ENCODE data around the gene PPP2R1B. TPM values are rescaled to one million over a fixed set of nuclear protein-coding genes. Genes with fewer than 3 reads are reported as not detected.

The PPP2R1B gene
- total and polyA plus RNA-seq, 2 of the 8 experiments (the other 6 are each of a cell fraction or from before 2014, with no cell fraction given): 25.8 to 87.0 TPM

GRCh38 chr11:111811445-111811844 lies 45.3 kb upstream of the PPP2R1B start:
- no peak for FAIRE-seq
- H2BK120ac ChIP-seq (replicated peaks; ENCODE audit: low read depth, low read length): no peak overlapping the region
- CTCF ChIA-PET (ENCODE audit: partially characterized antibody): no interaction called here

More at GRCh38 chr11:111811445-111811844, 45.3 kb upstream of the PPP2R1B start:
- Histone ChIP-seq H3K23me2 (ENCODE audit: low read depth, low read length) (no peaks in the 10 kb centered on the region), H3K9me3 (ENCODE audit: insufficient read depth in 2 of 2, low read depth in 1 of 2, low read length in 1 of 2) (no peaks in the 10 kb centered on the region), H3K9ac (replicated peaks in 1 of 4; ENCODE audit: extremely low read depth in 1 of 4, low read depth in 3 of 4, low read length in 3 of 4) (no peak overlapping the region), H3K56ac (replicated peaks; ENCODE audit: insufficient read length, low read depth, low read length) (no peak overlapping the region), H3K4ac (replicated peaks; ENCODE audit: insufficient read length, low read depth, low read length) (no peak overlapping the region), H2AFZ (ENCODE audit: low read length) (no peak overlapping the region), H2BK15ac (ENCODE audit: low read length) (no peak overlapping the region), H3K79me2 (ENCODE audit: control insufficient read depth in 1 of 2, insufficient read depth in 2 of 2, low read length in 2 of 2) (no peaks in the 10 kb centered on the region), H3K4me2 (ENCODE audit: insufficient read depth in 1 of 2, low read depth in 2 of 2, low read length in 2 of 2) (no peak overlapping the region), H3K14ac (ENCODE audit: insufficient read length) (no peak overlapping the region), H4K8ac (ENCODE audit: extremely low read depth, insufficient read depth, low read length) (no peak overlapping the region), H4K91ac (replicated peaks; ENCODE audit: insufficient read length, low read length) (no peak overlapping the region), H2BK12ac (ENCODE audit: low read depth, low read length) (no peak overlapping the region), H3K27me3 (replicated peaks in 1 of 4; ENCODE audit: control insufficient read depth in 3 of 4, extremely low read depth in 1 of 4, insufficient read depth in 3 of 4, low read length in 3 of 4) (no peaks in the 10 kb centered on the region), H3K27ac (ENCODE audit: low read depth, low read length) (no peak overlapping the region), H2BK20ac (ENCODE audit: low read length) (no peak overlapping the region), H3K4me3 (ENCODE audit: extremely low read depth in 1 of 4, insufficient read depth in 2 of 4, low read depth in 3 of 4, low read length in 4 of 4) (no peak overlapping the region), H3K4me1 (replicated peaks in 1 of 4; ENCODE audit: control insufficient read depth in 3 of 4, insufficient read depth in 4 of 4, low read length in 3 of 4) (no peaks in the 10 kb centered on the region), H3K23ac (ENCODE audit: insufficient read length) (no peak overlapping the region), H4K20me1 (replicated peaks in 1 of 2; ENCODE audit: control insufficient read depth in 1 of 2, insufficient read depth in 2 of 2, low read length in 2 of 2) (no peaks in the 10 kb centered on the region), H2BK5ac (ENCODE audit: low read depth, low read length) (no peak overlapping the region), H2AK5ac (ENCODE audit: low read depth, low read length) (no peak overlapping the region), H3K36me3 (ENCODE audit: control insufficient read depth in 2 of 4, insufficient read depth in 4 of 4, low read length in 3 of 4) (no peaks in the 10 kb centered on the region), H3K18ac (ENCODE audit: extremely low read depth, low read length) (no peak overlapping the region), H3K79me1 (ENCODE audit: low read depth, low read length) (no peaks in the 10 kb centered on the region), H4K5ac (ENCODE audit: insufficient read length, low read depth, low read length) (no peak overlapping the region)
- 92% methylated on average over 2 of the region's 2 CpGs; no CpG with 5 or more reads in 1 of the 2 experiments for WGBS, 2 experiments (ENCODE audit: extremely low coverage in 1 of 2, insufficient coverage in 1 of 2, insufficient read length in 1 of 2, insufficient replicate concordance in 2 of 2, low coverage in 1 of 2, low lambda C conversion rate in 2 of 2, missing lambda C conversion rate in 1 of 2)
- TF ChIP-seq BCL11A (IDR thresholded peaks at IDR 0.05; ENCODE audit: low read depth in 2 of 2, low read length in 2 of 2) (no peak), RBBP5 (IDR thresholded peaks at IDR 0.05; ENCODE audit: borderline replicate concordance, low read depth, low read length) (no peak), CHD2 (IDR thresholded peaks at IDR 0.05; ENCODE audit: low read length) (no peak), JUN (IDR thresholded peaks at IDR 0.05; ENCODE audit: low read depth, low read length) (no peak), BRCA1 (IDR thresholded peaks at IDR 0.05; ENCODE audit: low read depth, low read length) (no peak), CTBP2 (IDR thresholded peaks at IDR 0.05; ENCODE audit: borderline replicate concordance, insufficient read depth, insufficient read length, low read length) (no peak), MAFK (IDR thresholded peaks at IDR 0.05; ENCODE audit: low read depth, low read length) (no peak), TAF1 (IDR thresholded peaks at IDR 0.05; ENCODE audit: low read depth, low read length) (no peak), TBP (IDR thresholded peaks at IDR 0.05; ENCODE audit: low read depth, low read length) (no peak), CBX8 (IDR thresholded peaks at IDR 0.05; ENCODE audit: borderline replicate concordance, low read depth, low read length) (no peak), GABPA (IDR thresholded peaks at IDR 0.05; ENCODE audit: borderline replicate concordance, insufficient read depth, low read length) (no peak), SIN3A (conservative IDR thresholded peaks at IDR 0.05 in 1 of 2, IDR thresholded peaks at IDR 0.05 in 1 of 2; ENCODE audit: low read depth in 1 of 2, low read length in 2 of 2) (no peak)
- DNase-seq (ENCODE audit: low read depth in 1 of 2, low spot score in 2 of 2): no peak
- POLR2A ChIA-PET (ENCODE audit: partially characterized antibody): no interaction called here

Measured in H1 (cell line).